ENCODE data around the gene CLEC3A. TPM values are rescaled to one million over a fixed set of nuclear protein-coding genes. Genes with fewer than 3 reads are reported as not detected.

Gene CLEC3A
- total RNA-seq, 1 experiment from 2014 or later: not detected

GRCh38 chr16:77993111-77993985 lies 29.0 kb upstream of the CLEC3A start:
- Histone ChIP-seq H3K4me1 (ENCODE audit: control insufficient read depth in 1 of 2, insufficient read depth in 2 of 2, low read length in 2 of 2) (peaks cover 0 to 7% of the 10 kb centered on the region in 2 experiments; a peak in 2 of 4 replicates), H3K9me3 (ENCODE audit: control insufficient read depth in 1 of 2, insufficient read depth in 1 of 2, low read depth in 1 of 2, low read length in 2 of 2) (peaks cover 0 to 5% of the 10 kb centered on the region in 2 experiments; a peak in 1 of 4 replicates), H2AFZ (ENCODE audit: low read depth, low read length, poor library complexity, severe bottlenecking) (no peak overlapping the region), H3K4me2 (ENCODE audit: low read length) (no peak overlapping the region), H3K9me2 (ENCODE audit: insufficient read depth) (no peaks in the 10 kb centered on the region), H3K9ac (ENCODE audit: low read length) (no peak overlapping the region), H4K20me1 (ENCODE audit: insufficient read depth) (no peaks in the 10 kb centered on the region), H3K79me2 (ENCODE audit: insufficient read depth, low read length) (no peaks in the 10 kb centered on the region), H3K36me3 (ENCODE audit: control insufficient read depth in 1 of 2, insufficient read depth in 2 of 2, low read length in 2 of 2) (no peaks in the 10 kb centered on the region), H3K27ac (ENCODE audit: low read depth, low read length) (no peak overlapping the region), H3K4me3 (replicated peaks in 1 of 2; ENCODE audit: low read depth in 1 of 2, low read length in 2 of 2) (no peak overlapping the region), H3K27me3 (ENCODE audit: insufficient read depth, low read length) (no peaks in the 10 kb centered on the region)
- CTCF ChIA-PET: interaction anchor here (1.5 to 2.7 kb wide), 2 partner anchors 10 to 319 kb away, joined by 3 to 12 read pairs; no protein-coding TSS in a partner anchor
- DNase-seq (ENCODE audit: low read depth, low spot score): no peak
- POLR2A ChIA-PET: no interaction called here
- no peak for TF ChIP-seq TCF7L2 (IDR thresholded peaks at IDR 0.05; ENCODE audit: borderline replicate concordance, extremely low read depth, insufficient read depth, insufficient read length)
- no peak for TF ChIP-seq YY1 (IDR thresholded peaks at IDR 0.05; ENCODE audit: extremely low read depth, insufficient replicate concordance, low read depth, low read length)
- TF ChIP-seq CBX3 (IDR thresholded peaks at IDR 0.05; ENCODE audit: low read depth): no peak
- TF ChIP-seq SP1 (IDR thresholded peaks at IDR 0.05; ENCODE audit: low read depth): no peak
- TF ChIP-seq SIN3A (IDR thresholded peaks at IDR 0.05; ENCODE audit: low read depth): no peak
- no peak for TF ChIP-seq CTCF (IDR thresholded peaks at IDR 0.05 in 2 of 3, conservative IDR thresholded peaks at IDR 0.05 in 1 of 3; ENCODE audit: borderline replicate concordance in 1 of 3, insufficient read depth in 1 of 3, low read depth in 2 of 3, low read length in 2 of 3)
- no peak for TF ChIP-seq EZH2 (IDR thresholded peaks at IDR 0.05)
- ATAC-seq: no peak
- no TSS peak for BruUV-seq (replicated peaks)
- RAD21 ChIA-PET (ENCODE audit: low non-redundant PET in 1 of 2, low total read pairs in 2 of 2, uncharacterized antibody in 2 of 2, unreplicated experiment in 2 of 2): no interaction called here
- intact Hi-C loops (cut with micrococcal nuclease): no loop called here
